ENCODE measurements around the gene MAP3K7. TPM values are rescaled to one million over a fixed set of nuclear protein-coding genes. Genes with fewer than 3 reads are reported as not detected.

Gene MAP3K7
- polyA plus RNA-seq, 6 donors from 2014 or later, result 20.3 to 25.2 (median 21.3) TPM

GRCh38 chr6:90536520-90536919 lies 50.4 kb downstream of the MAP3K7 start:
- H3K36me3 Mint-ChIP-seq, result peaks cover 0 to 12% of the 10 kb centered on the region in 2 donors
- peak overlapping the region in 4 of 6 donors; percentile 64 to 82 (median 74) for H3K27ac Mint-ChIP-seq
- ATAC-seq (ENCODE audit: low read depth in 2 of 2) (no peak), DNase-seq (no peak)
- peaks cover 11 to 22% (median 19%) of the 10 kb centered on the region in 3 donors for H3K4me1 Mint-ChIP-seq
- no peaks in the 10 kb centered on the region for H3K27me3 Mint-ChIP-seq
- no peaks in the 10 kb centered on the region for H3K9me3 Mint-ChIP-seq
- H3K4me3 Mint-ChIP-seq, result no peak overlapping the region

- DNase-seq (no peak), ATAC-seq (ENCODE audit: low read depth in 2 of 2) (no peak)
- no peaks in the 10 kb centered on the region for H3K27me3 Mint-ChIP-seq
- no peaks in the 10 kb centered on the region for H3K9me3 Mint-ChIP-seq
- H3K27ac Mint-ChIP-seq, result no peak overlapping the region
- H3K4me1 Mint-ChIP-seq, result peaks cover 11 to 19% (median 18%) of the 10 kb centered on the region in 3 donors
- no peak overlapping the region for H3K4me3 Mint-ChIP-seq
- peaks cover 0 to 12% of the 10 kb centered on the region in 2 donors for H3K36me3 Mint-ChIP-seq
Observed at GRCh38 chr6:90534337-90535025, 52.4 kb downstream of the MAP3K7 start.

DNA sequence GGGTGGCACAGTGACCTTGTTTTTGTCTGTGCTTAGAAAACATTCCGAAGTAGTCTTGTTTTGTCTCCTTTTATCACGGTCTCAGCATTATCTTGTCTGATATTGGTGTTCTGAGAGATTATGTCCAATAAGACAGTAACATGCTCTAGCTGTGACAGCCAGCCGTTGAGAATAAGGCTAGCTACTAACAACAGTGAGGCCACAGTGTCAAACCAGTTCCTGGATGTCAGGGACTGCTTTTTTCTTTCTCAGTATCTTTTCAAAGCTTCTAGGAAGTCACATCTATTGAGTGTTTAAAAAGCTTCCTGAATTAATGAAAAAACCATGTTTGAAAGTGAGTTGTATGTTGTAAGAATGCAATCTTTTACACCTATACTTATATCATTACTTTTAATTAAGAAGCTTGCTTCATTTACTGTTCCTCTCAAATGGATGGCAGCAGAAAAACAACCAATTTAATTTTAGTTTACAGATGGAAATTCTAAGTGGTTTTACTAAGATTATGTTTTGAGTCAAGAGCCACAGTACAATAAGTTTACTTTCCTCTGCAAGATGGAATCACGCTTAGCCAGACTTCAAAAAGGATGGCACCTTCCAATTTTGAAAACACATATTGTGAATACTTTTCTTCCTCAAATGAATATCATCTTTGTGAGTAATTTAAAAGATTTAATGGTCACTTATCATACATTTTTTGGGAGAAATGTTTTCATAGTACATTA lies 53.1 kb downstream of the MAP3K7 start:
- Mint-ChIP-seq H3K9me3 (no peaks in the 10 kb centered on the region), H3K27me3 (no peaks in the 10 kb centered on the region), H3K4me3 (no peak overlapping the region), H3K36me3 (peaks cover 0 to 18% of the 10 kb centered on the region in 2 donors), H3K4me1 (peaks cover 10 to 17% (median 16%) of the 10 kb centered on the region in 3 donors), H3K27ac (peak overlapping the region in 2 of 6 donors; percentile 26 to 47)
- ATAC-seq (ENCODE audit: low read depth in 2 of 2), result no peak
- DNase-seq, result no peak

DNA sequence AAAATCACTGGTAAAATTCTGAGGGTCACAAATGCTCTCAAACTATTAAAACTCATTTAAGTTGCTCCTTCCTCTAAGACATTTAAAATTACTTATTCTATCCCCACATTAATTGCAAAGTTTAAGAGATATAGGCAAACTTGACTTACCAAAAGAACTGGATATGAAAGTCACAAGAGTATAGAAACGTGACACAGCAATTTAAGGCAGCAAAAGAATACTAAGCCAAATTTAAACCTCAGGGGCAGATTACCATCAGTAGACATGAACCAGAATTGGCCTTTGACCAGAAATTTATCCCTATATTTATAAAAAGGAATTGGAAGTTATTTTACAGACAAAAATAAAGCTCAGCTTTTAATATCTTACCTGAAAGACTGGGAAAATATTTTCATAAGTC lies 56.0 kb downstream of the MAP3K7 start:
- no peak overlapping the region for H3K4me3 Mint-ChIP-seq
- H3K9me3 Mint-ChIP-seq, result no peaks in the 10 kb centered on the region
- ATAC-seq (ENCODE audit: low read depth in 2 of 2) (no peak), DNase-seq (no peak)
- no peak overlapping the region for H3K27ac Mint-ChIP-seq
- H3K4me1 Mint-ChIP-seq, result no peaks in the 10 kb centered on the region
- peaks cover 0 to 14% of the 10 kb centered on the region in 2 donors for H3K36me3 Mint-ChIP-seq
- no peaks in the 10 kb centered on the region for H3K27me3 Mint-ChIP-seq

DNA sequence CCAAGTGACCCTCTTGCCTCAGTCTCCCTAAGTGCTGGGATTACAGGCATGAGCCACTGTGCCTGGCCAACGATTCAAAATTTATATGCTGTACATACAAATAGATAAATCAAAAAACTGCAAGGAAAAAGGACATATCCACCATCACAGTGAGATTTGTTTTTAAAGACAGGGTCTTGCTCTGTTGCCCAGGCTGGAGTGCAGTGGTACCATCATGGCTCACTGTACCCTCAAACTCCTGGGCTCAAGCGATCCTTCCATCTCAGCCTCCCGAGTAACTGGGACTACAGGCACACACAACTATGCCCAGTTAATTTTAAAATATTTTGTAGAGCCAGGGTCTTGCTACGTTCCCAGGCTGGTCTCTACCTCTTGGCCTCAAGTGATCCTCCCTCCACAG lies 61.5 kb downstream of the MAP3K7 start:
- no peak for ATAC-seq (ENCODE audit: low read depth in 2 of 2)
- H3K27me3 Mint-ChIP-seq, result no peaks in the 10 kb centered on the region
- no peak for DNase-seq
- no peaks in the 10 kb centered on the region for H3K4me1 Mint-ChIP-seq
- peaks cover 0 to 24% of the 10 kb centered on the region in 2 donors for H3K36me3 Mint-ChIP-seq
- peak overlapping the region in 1 of 6 donors; percentile 82 for H3K27ac Mint-ChIP-seq
- no peaks in the 10 kb centered on the region for H3K9me3 Mint-ChIP-seq
- no peak overlapping the region for H3K4me3 Mint-ChIP-seq

- Mint-ChIP-seq H3K27me3 (no peaks in the 10 kb centered on the region), H3K36me3 (peaks cover 0 to 20% of the 10 kb centered on the region in 2 donors), H3K4me1 (no peaks in the 10 kb centered on the region), H3K9me3 (no peaks in the 10 kb centered on the region), H3K4me3 (no peak overlapping the region), H3K27ac (peak overlapping the region in 1 of 6 donors; percentile 31)
- ATAC-seq (ENCODE audit: low read depth in 2 of 2) (no peak), DNase-seq (no peak)
Observed at GRCh38 chr6:90523779-90524310, 63.0 kb downstream of the MAP3K7 start.

- H3K27ac Mint-ChIP-seq, result peak overlapping the region in 1 of 6 donors; percentile 39
- no peaks in the 10 kb centered on the region for H3K4me1 Mint-ChIP-seq
- no peak for DNase-seq
- ATAC-seq (ENCODE audit: low read depth in 2 of 2), result no peak
- peaks cover 0 to 19% of the 10 kb centered on the region in 2 donors for H3K36me3 Mint-ChIP-seq
- no peak overlapping the region for H3K4me3 Mint-ChIP-seq
- no peaks in the 10 kb centered on the region for H3K27me3 Mint-ChIP-seq
- H3K9me3 Mint-ChIP-seq, result no peaks in the 10 kb centered on the region
Observed at GRCh38 chr6:90521955-90522354, 64.9 kb downstream of the MAP3K7 start.

DNA sequence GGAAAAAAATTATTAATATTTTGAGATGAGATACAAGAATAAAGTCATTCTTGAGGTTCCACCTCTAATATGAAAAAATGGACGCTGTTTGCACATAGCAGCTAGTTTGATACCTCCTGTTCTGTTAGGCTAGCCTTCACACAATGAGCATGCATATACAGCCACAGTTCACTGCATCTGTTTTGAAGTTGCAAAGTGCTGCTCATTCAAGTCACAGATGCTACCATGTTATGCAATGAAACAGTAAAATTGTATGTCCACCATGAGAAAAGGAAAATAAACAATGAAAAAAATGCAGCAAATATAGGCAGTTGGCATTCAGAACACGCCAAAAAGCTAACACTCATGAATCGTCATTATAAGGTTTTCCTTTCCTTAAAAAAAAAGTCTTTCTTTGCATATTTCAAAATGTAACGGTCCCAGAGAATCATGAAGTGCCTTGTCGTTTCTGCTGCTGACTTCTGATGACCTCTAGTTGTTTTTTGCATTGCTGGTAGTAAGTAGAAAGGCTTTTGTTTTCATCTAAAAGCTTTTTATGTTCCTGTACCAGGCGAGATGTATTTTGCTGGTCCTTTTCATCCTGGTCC lies 70.7 kb downstream of the MAP3K7 start:
- Mint-ChIP-seq H3K9me3 (no peaks in the 10 kb centered on the region), H3K36me3 (peaks cover 0 to 25% of the 10 kb centered on the region in 2 donors), H3K27me3 (no peaks in the 10 kb centered on the region), H3K4me3 (no peak overlapping the region), H3K27ac (no peak overlapping the region), H3K4me1 (no peaks in the 10 kb centered on the region)
- ATAC-seq (ENCODE audit: low read depth in 2 of 2) (no peak), DNase-seq (no peak)

- Mint-ChIP-seq H3K27ac (no peak overlapping the region), H3K4me3 (no peak overlapping the region), H3K9me3 (no peaks in the 10 kb centered on the region), H3K36me3 (peaks cover 0 to 19% of the 10 kb centered on the region in 2 donors), H3K27me3 (no peaks in the 10 kb centered on the region), H3K4me1 (no peaks in the 10 kb centered on the region)
- ATAC-seq (ENCODE audit: low read depth in 2 of 2) (no peak), DNase-seq (no peak)
Observed at GRCh38 chr6:90514496-90514895, 72.4 kb downstream of the MAP3K7 start.

DNA sequence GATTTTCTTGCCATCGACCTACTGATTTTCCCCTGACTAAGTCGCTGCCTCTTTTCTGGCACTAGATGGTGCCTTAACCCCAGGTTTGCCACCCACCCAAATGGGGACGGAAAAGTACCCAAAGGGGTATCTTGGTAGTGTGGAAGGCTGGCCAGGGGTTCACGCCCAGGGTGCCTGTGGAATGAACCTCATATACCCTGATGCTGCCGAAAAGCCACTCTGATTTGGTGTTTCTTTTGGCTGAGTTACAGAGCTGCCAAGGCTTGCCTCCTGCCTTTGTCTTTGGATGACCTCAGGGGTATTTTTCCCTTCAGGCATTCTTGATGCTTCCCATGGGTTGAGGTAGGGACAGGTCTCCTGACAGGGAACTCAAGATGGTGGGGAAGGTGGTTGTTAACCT lies 78.1 kb downstream of the MAP3K7 start:
- no peak overlapping the region for H3K4me3 Mint-ChIP-seq
- H3K27ac Mint-ChIP-seq, result no peak overlapping the region
- peaks cover 0 to 6% (median 0%) of the 10 kb centered on the region in 3 donors for H3K4me1 Mint-ChIP-seq
- peaks cover 6 to 17% (median 9%) of the 10 kb centered on the region in 7 donors for H3K9me3 Mint-ChIP-seq
- H3K27me3 Mint-ChIP-seq, result no peaks in the 10 kb centered on the region
- ATAC-seq (ENCODE audit: low read depth in 2 of 2), result no peak
- no peak for DNase-seq
- H3K36me3 Mint-ChIP-seq, result peaks cover 4 to 16% of the 10 kb centered on the region in 2 donors

DNA sequence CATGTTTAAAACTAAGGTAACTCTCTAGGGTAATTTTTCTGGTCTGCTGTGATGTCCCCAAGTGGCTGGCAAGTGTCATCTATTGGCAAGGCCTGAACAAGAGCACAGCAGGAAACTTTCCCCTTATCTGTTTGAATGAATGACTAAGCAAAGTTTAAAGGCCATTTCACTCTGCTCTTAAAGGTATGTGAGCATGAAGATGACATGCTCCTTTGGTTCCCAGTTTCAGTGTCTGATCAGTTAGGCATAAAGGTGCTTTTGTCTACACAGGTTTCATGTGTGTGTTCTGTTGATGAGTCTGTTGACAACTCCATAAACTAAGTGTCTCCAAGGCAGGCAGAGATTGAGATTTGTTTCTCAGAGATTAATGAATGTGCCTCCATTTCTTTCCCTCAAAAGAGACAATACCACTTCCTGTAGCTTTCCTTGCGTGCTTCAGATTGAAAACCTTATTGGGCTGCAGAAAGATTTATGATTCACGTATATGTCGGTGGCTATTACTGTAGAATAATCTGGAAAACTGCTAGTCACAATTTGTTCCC lies 83.9 kb downstream of the MAP3K7 start:
- H3K27ac Mint-ChIP-seq, result no peak overlapping the region
- no peaks in the 10 kb centered on the region for H3K27me3 Mint-ChIP-seq
- ATAC-seq (ENCODE audit: low read depth in 2 of 2), result no peak
- no peak overlapping the region for H3K4me3 Mint-ChIP-seq
- H3K36me3 Mint-ChIP-seq, result peaks cover 0 to 2% of the 10 kb centered on the region in 2 donors
- no peak for DNase-seq
- peaks cover 0 to 6% (median 0%) of the 10 kb centered on the region in 3 donors for H3K4me1 Mint-ChIP-seq
- peaks cover 0 to 3% (median under 1%) of the 10 kb centered on the region in 7 donors for H3K9me3 Mint-ChIP-seq

DNA sequence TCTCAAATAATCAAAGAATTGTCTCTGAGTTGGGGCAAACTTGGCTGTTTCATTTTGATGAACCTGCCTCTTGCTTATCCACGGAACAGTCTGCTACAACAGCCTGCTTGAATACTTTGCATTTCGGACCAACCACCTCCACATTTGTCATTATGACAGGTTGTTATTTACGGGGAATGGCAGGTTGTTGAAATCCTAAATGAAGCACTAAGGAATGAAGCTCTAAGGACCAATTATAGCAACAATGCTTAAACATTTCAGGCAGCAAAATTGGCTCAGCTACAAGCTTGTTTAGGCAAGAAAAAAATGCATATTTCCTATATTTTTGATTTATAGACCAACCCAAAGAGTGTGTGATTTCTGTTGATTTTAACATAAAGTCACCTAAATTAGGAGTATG lies 84.5 kb downstream of the MAP3K7 start:
- Mint-ChIP-seq H3K4me1 (peaks cover 0 to 3% (median 0%) of the 10 kb centered on the region in 3 donors), H3K27me3 (peaks cover 0 to 4% (median 4%) of the 10 kb centered on the region in 3 donors), H3K4me3 (no peak overlapping the region), H3K27ac (no peak overlapping the region), H3K9me3 (peaks cover 0 to under 1% (median 0%) of the 10 kb centered on the region in 7 donors), H3K36me3 (no peaks in the 10 kb centered on the region)
- DNase-seq, result no peak
- no peak for ATAC-seq (ENCODE audit: low read depth in 2 of 2)

GRCh38 chr6:90500458-90500857 lies 86.4 kb downstream of the MAP3K7 start:
- DNase-seq (no peak), ATAC-seq (ENCODE audit: low read depth in 2 of 2) (no peak)
- no peak overlapping the region for H3K4me3 Mint-ChIP-seq
- H3K27me3 Mint-ChIP-seq, result peaks cover 0 to 8% (median 7%) of the 10 kb centered on the region in 3 donors
- H3K27ac Mint-ChIP-seq, result no peak overlapping the region
- no peaks in the 10 kb centered on the region for H3K9me3 Mint-ChIP-seq
- H3K36me3 Mint-ChIP-seq, result no peaks in the 10 kb centered on the region
- no peaks in the 10 kb centered on the region for H3K4me1 Mint-ChIP-seq
